GM12875 (cell line): ENCODE results near the gene MARCHF9.

ENCODE experiments used
- H3K4me3 ChIP-seq: one replicate; pipeline ENCODE4 v1.5.1; 2011; ENCODE audit warnings: low read depth, low read length, control low read depth
- CTCF ChIP-seq: IDR thresholded peaks from 2 replicates; pipeline ENCODE4 v1.5.1; 2011; ENCODE audit warnings: low read depth, mild to moderate bottlenecking, control low read depth, inconsistent platforms, low read length, moderate library complexity, borderline replicate concordance; ENCODE audit not compliant: insufficient read depth

The MARCHF9 gene

DNA sequence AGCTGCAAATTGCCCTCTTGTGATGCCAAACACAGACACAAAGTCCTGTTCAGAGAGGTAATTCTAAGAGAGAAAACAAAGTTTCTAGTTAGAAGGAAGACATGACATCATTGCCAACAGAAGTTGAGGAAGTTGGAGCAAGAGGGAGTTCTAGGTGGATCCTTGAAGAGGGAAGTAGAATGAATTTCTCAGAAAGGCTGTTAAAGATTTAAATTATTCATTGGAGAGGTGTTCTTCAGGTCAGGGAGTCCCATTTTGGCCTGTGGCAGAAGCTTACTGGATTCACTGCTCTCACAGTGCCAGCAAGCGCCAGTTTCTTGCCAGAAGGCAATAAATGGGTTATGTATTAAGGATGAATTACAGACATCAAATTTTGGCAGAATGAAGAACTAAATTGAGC is 43.0 kb downstream of the MARCHF9 start:
- TF ChIP-seq CTCF, result no peak
- H3K4me3 ChIP-seq, result no peak overlapping the region

- H3K4me3 ChIP-seq, result no peak overlapping the region
- no peak for TF ChIP-seq CTCF
Observed at GRCh38 chr12:57800965-57801364, 46.1 kb downstream of the MARCHF9 start.

- H3K4me3 ChIP-seq, result no peak overlapping the region
- no peak for TF ChIP-seq CTCF
Observed at GRCh38 chr12:57802607-57803006, 47.7 kb downstream of the MARCHF9 start.

DNA sequence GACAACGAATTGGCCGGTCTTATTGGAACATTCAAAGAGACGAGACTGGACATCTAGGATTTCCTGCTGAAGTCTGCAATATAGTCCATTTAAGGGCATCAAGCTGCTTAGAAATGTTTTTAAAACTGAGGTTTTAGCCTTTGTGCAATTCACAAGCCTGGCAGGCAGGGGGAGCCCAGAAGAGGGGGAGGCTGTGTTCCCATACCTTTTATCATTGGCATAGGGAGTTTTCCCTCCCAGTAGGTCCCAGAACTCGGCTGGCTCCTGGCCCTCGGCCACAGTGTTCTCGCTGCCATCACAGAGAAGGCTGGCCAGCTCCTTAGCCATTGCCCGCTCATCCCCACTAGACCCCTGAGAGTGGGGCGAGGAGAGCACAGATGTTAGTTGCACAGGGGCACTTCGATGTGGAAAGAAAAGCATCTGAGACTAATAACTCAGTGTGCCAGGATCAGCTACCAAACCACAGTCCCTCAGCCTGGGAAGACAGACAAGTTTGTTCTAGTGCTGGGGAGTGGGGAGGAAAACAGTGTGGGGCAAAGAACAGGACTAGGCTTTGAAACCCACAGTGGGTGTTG is 48.5 kb downstream of the MARCHF9 start:
- peak; percentile 80 for TF ChIP-seq CTCF
- no peak overlapping the region for H3K4me3 ChIP-seq

GRCh38 chr12:57806677-57807076 is 51.8 kb downstream of the MARCHF9 start:
- no peak for TF ChIP-seq CTCF
- H3K4me3 ChIP-seq, result no peak overlapping the region

DNA sequence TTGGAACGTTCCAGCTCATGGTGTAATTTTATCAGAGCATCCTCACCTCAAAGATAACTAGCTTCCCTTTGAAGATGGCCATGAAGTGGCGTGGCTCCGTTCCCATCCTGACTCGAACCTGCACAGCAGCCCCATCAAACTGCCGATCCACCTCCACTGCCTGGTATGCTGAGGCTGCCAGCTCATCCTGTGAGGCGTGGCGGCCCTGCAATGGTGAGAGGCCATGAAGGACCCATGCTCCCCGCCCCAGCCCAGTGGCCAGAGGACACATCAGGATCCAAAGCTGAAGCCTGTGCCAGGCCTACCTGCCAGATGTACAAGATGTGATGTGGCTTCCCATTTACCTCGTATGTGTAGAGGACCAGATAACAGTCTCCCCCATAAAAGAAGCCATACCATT is 52.4 kb downstream of the MARCHF9 start:
- no peak overlapping the region for H3K4me3 ChIP-seq
- no peak for TF ChIP-seq CTCF

GRCh38 chr12:57808351-57808750 is 53.4 kb downstream of the MARCHF9 start:
- no peak for TF ChIP-seq CTCF
- H3K4me3 ChIP-seq, result no peak overlapping the region
